DMS 273 treated with DMSO at 0.1 percent for 48 hours (cell line): ENCODE results near the gene NXT2.
"Not testable (repeated sequence)": the region's sequence is repeated elsewhere in the genome, so short reads cannot be mapped to it uniquely, and the experiment has no call there.

ENCODE experiments used
- DNase-seq: peaks from one replicate; lab custom pipeline; 2025; lab: John Stamatoyannopoulos, UW

Gene NXT2

GRCh38 chrX:109536439-109537323 lies at the start of gene NXT2:
Gene NXT2, plus strand, starts transcription at chrX:109536844. Its CDS starts 163 bp downstream, at chrX:109537007.
- DNase-seq = peak; percentile 84

GRCh38 chrX:109487640-109488039 lies 49.0 kb upstream of the NXT2 start:
- no peak for DNase-seq

- DNase-seq = no peak
Measured at GRCh38 chrX:109489174-109489573, 47.5 kb upstream of the NXT2 start.

GRCh38 chrX:109498434-109498833 lies 38.2 kb upstream of the NXT2 start:
- no peak for DNase-seq

GRCh38 chrX:109501176-109501575 lies 35.5 kb upstream of the NXT2 start:
- DNase-seq = no peak

GRCh38 chrX:109508915-109509314 lies 27.7 kb upstream of the NXT2 start:
- DNase-seq = no peak

GRCh38 chrX:109511113-109511512 lies 25.5 kb upstream of the NXT2 start:
- DNase-seq = no peak

GRCh38 chrX:109519001-109519400 lies 17.6 kb upstream of the NXT2 start:
- no peak for DNase-seq

- DNase-seq = no peak
Measured at GRCh38 chrX:109533005-109533404, 3.6 kb upstream of the NXT2 start.

GRCh38 chrX:109533631-109534030 lies 3.0 kb upstream of the NXT2 start:
- DNase-seq = no peak

GRCh38 chrX:109534933-109535332 lies 1.7 kb upstream of the NXT2 start:
- no peak for DNase-seq

- no peak for DNase-seq
Measured at GRCh38 chrX:109535578-109535977, 1.1 kb upstream of the NXT2 start.

- DNase-seq = no peak
Measured at GRCh38 chrX:109537324-109537665, 651 bp downstream of the NXT2 start.

GRCh38 chrX:109539007-109539406 lies 2.4 kb downstream of the NXT2 start:
- not testable (repeated sequence) for DNase-seq

GRCh38 chrX:109553862-109554261 lies 17.2 kb downstream of the NXT2 start:
- DNase-seq = no peak

GRCh38 chrX:109576083-109576482 lies 39.4 kb downstream of the NXT2 start:
- not testable (repeated sequence) for DNase-seq

GRCh38 chrX:109577055-109577454 lies 40.4 kb downstream of the NXT2 start:
- DNase-seq = no peak

- no peak for DNase-seq
Measured at GRCh38 chrX:109578916-109579315, 42.3 kb downstream of the NXT2 start.

- no peak for DNase-seq
Measured at GRCh38 chrX:109585488-109585887, 48.8 kb downstream of the NXT2 start.

GRCh38 chrX:109590176-109590575 lies 53.5 kb downstream of the NXT2 start:
- DNase-seq = no peak
